DND-41 (cell line): ENCODE results near the gene NDUFA8.

Experiments
- EZH2 ChIP-seq: IDR thresholded peaks from 3 replicates; pipeline ENCODE4 v1.6.1; 2012; ENCODE audit warnings: borderline replicate concordance, low read depth, mild to moderate bottlenecking, moderate library complexity, low read length, inconsistent platforms; ENCODE audit not compliant: severe bottlenecking
- TF ChIP-seq, protein P1 (sequence below): IDR thresholded peaks from 2 replicates; pipeline ENCODE4 v1.5.1; 2012; ENCODE audit warnings: borderline replicate concordance, low read length, moderate library complexity, mild to moderate bottlenecking; ENCODE audit not compliant: poor library complexity, severe bottlenecking; ENCODE audit errors: extremely low read depth

GRCh38 chr9:122125509-122126330, 33.9 kb downstream of the NDUFA8 start:
- TF ChIP-seq EZH2 = no peak
- TF ChIP-seq, protein P1, sequence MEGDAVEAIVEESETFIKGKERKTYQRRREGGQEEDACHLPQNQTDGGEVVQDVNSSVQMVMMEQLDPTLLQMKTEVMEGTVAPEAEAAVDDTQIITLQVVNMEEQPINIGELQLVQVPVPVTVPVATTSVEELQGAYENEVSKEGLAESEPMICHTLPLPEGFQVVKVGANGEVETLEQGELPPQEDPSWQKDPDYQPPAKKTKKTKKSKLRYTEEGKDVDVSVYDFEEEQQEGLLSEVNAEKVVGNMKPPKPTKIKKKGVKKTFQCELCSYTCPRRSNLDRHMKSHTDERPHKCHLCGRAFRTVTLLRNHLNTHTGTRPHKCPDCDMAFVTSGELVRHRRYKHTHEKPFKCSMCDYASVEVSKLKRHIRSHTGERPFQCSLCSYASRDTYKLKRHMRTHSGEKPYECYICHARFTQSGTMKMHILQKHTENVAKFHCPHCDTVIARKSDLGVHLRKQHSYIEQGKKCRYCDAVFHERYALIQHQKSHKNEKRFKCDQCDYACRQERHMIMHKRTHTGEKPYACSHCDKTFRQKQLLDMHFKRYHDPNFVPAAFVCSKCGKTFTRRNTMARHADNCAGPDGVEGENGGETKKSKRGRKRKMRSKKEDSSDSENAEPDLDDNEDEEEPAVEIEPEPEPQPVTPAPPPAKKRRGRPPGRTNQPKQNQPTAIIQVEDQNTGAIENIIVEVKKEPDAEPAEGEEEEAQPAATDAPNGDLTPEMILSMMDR = no peak
